HL-60/S4 treated with phorbol 12-myristate 13-acetate at 8.2 ng/mL for 4 days and 3 days (cell line): ENCODE measurements around the gene DLEC1.
"Not testable (repeated sequence)": the region's sequence is repeated elsewhere in the genome, so short reads cannot be mapped to it uniquely, and the experiment has no call there.

Source experiments
- in situ Hi-C: fragments of 300-500 bp; cut with MboI; formaldehyde crosslinking; loops from 2 replicates; pipeline ENCODE4 v1.15.0; 2022; ENCODE audit warnings: low sequenced_read_pairs

Gene DLEC1

GRCh38 chr3:38083254-38083653 lies 44.2 kb downstream of the DLEC1 start:
- in situ Hi-C loops = not testable (repeated sequence)

GRCh38 chr3:38083871-38084333 lies 44.9 kb downstream of the DLEC1 start:
- in situ Hi-C loops = no loop called here

DNA sequence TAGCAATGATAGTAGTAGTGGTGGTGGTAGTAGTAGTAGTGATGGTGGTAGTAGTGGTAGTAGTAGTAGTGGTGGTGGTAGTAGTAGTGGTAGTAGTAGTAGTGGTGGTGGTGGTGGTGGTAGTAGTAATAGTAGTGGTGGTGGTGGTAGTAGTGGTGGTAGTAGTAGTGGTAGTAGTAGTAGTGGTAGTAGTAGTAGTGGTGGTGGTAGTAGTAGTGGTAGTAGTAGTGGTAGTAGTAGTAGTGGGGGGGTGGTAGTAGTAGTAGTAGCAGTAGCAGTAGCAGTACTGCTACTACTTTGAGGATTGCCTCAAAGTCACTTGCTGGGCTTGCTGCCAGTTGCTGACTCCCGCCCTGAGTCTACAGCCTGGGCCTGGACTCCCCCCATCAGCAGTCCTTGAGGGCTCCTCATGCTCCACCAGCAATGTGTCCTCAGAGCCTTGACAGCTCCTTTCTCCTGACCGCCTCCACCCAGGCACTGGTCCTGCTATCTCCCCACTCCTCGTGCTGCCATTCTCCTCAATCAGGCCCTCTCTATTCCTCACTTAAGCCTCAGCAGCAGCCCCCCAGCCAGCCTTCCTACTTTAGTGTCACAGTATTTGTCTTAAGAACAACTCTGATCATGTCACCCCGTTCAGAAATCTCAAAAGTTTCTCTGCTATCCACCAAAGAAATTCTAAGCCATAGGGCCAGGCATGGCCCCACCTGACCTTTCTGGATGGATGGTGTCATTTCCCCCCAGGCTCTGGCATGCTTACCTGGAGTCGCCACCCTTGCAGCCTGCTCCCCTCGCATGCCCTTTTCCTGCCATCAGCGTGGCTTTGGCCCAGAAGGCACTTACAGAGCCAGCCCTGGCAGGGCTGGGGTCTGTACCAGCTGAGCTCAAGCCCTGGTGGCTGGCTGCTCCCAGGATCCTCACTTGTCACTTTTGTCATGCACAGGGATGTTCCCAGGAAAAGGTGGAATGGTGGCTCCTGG lies 45.6 kb downstream of the DLEC1 start:
- in situ Hi-C loops = no loop called here

GRCh38 chr3:38085311-38085942 lies 46.4 kb downstream of the DLEC1 start:
- in situ Hi-C loops = no loop called here

DNA sequence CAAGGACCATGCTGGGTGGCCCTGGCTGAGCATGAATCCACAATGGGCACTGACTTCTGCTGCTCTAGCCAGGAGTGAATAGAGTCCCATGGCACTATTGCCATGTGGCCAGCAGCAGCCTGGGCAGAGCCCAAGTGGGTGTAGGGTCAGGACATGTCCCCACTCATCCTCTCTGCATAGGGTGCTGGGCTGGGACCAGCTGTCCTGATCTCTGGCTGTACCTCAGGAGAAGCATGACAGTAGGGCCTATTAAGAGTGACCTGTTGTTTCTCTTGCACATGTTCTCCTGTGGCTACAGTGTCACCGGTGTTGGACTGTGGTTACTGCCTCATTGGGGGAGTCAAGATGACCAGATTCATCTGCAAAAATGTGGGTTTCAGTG lies 46.9 kb downstream of the DLEC1 start:
- in situ Hi-C loops = no loop called here

DNA sequence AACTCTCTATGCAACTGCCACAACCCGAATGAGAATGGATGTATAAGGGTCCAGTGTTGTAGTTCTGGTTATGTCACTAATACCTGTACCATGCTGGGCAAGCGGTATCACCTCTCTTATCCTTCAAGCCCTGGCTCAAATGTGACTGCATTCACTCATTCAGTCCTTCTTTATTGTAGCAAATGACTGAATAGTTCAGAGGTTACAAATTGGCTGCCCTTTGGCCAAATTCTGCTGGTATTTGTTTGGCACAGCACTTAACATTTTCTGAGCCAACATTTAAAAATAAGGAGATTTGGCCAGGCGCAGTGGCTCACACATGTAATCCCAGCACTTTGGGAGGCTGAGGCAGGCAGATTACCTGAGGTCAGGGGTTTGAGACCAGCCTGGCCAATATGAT lies 47.5 kb downstream of the DLEC1 start:
- in situ Hi-C loops = no loop called here

DNA sequence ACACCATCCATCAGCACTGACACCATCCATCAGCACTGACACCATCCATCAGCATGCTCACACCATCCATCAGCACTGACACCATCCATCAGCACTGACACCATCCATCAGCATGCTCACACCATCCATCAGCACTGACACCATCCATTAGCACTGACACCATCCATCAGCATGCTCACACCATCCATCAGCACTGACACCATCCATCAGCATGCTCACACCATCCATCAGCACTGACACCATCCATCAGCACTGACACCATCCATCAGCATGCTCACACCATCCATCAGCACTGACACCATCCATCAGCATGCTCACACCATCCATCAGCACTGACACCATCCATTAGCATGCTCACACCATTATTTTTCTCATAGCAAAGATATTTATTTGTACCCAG lies 48.3 kb downstream of the DLEC1 start:
- in situ Hi-C loops = not testable (repeated sequence)

- in situ Hi-C loops = no loop called here
Measured at GRCh38 chr3:38088126-38089078, 49.4 kb downstream of the DLEC1 start.

GRCh38 chr3:38089163-38089562 lies 50.2 kb downstream of the DLEC1 start:
- in situ Hi-C loops = no loop called here

DNA sequence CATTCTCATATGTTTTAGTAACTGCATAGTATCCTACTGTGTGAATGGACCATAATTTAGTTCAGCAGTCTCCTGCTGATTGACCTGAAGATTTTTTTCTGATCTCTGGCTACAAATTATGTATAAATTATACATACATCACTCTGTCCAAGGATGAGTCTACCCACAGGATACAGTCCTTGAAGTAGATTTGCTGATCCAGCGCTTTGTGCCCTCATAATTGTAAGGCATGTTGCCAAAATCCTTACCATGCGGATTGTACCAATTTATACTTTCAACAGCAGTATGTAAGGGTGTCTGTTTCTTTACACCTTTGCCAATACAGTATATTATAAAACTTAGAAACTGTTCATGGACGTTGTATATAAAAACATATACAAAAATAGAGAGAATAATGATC lies 51.4 kb downstream of the DLEC1 start:
- in situ Hi-C loops = no loop called here

- in situ Hi-C loops = no loop called here
Measured at GRCh38 chr3:38094999-38095398, 56.0 kb downstream of the DLEC1 start.

- in situ Hi-C loops = no loop called here
Measured at GRCh38 chr3:38095669-38096483, 56.9 kb downstream of the DLEC1 start.

DNA sequence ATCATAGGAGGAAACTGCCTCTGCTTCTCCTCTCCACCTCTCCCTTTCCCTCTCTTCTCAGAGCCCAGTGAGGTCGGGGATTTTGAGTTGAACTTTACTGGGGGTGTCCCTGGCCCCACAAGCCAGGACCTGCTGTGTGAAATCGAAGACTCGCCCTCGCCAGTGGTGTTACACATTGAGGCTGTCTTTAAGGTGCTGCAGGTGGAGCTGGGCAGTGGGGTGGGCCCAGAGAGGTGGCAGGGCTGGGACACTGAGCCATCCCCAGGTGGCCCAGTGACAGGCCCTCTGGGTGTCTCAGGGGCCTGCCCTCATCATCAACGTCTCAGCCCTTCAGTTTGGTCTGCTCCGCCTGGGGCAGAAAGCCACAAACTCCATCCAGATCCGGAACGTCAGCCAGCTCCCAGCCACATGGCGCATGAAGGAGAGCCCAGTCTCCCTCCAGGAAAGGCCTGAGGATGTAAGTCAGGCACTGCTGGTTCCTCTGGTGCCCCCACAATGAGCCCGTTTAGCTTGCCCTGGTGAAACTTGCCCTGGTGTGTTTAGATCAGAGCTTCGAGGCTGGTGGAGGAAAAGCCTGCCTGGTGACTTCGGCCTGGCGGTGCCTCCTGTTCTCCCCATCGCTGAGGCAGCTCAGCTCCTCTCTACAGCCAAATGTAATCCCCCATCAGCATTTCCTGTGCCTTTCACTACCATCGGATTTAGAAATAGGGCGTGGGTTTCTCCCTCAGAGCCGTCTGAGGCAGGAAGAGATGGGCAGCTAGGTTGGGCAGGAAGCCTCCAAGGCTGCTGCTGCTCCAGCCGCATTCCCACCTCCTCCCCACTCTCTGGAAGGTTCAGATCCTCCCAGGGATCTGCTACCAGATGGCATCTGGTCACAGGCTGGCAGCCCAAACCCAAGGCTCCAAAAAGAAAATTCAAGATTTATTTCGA lies 58.7 kb downstream of the DLEC1 start:
- in situ Hi-C loops = no loop called here

DNA sequence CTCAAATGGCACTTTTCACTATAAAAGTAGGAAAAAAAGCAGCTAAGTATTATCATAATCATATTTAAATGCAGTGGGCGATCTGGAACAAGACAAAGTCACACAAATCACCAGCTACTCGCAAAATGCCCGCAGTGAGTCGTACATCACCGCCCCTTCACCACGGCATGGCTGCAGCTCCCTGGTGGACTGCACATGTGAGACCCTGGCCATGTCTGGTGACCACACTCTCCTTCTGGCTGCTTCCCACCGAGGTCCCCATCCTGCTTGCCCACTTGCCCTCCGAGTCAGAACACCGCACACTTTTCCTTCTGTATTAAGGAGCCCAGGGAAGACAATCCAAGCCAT lies 59.3 kb downstream of the DLEC1 start:
- in situ Hi-C loops = no loop called here

GRCh38 chr3:38099518-38099917 lies 60.5 kb downstream of the DLEC1 start:
- in situ Hi-C loops = no loop called here

DNA sequence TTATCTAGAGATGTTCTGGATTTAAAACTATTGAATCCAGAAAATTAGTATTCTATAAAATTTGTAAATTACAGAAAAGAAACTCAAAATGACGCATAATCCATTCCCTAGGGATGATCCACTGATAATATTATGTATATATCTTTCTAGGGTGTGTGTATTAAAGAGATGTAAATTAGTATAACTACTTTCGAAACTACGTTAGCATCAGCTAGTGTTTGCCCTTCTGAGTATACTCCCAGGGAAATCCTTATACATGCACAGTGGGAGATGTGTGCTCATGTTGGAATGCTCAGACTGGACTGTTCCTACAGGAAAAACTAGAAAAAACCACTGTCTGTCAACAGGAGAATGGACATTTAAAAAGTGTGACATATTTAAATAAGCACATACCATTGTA lies 61.5 kb downstream of the DLEC1 start:
- in situ Hi-C loops = no loop called here

- in situ Hi-C loops = no loop called here
Measured at GRCh38 chr3:38101811-38102443, 62.9 kb downstream of the DLEC1 start.

GRCh38 chr3:38102444-38102814 lies 63.4 kb downstream of the DLEC1 start:
- in situ Hi-C loops = no loop called here

GRCh38 chr3:38105525-38105924 lies 66.5 kb downstream of the DLEC1 start:
- in situ Hi-C loops = no loop called here
